SK-N-SH treated with all-trans-retinoic acid at 6 μM for 48 hours (cell line): ENCODE data around the gene MIPOL1.

Experiments
- ATAC-seq: fragments of 200-7000 bp; cut with Tn5 transposase; 3 replicates; pipeline ENCODE4 v1.9.1; 2020; ENCODE audit warnings: mild to moderate bottlenecking, moderate library complexity
- ARNTL ChIP-seq: fragments of 450-650 bp; formaldehyde crosslinking; IDR thresholded peaks from 2 replicates; pipeline ENCODE4 v1.5.0; 2020; ENCODE audit warnings: low read depth, mild to moderate bottlenecking, moderate library complexity, borderline replicate concordance
- BACH2 ChIP-seq: fragments of 250-450 bp; sonication (Bioruptor Pico); IDR thresholded peaks from 2 replicates; pipeline ENCODE4 v1.9.0; 2021; ENCODE audit warnings: mild to moderate bottlenecking, borderline replicate concordance
- CREB5 ChIP-seq: fragments of 250-450 bp; sonication (Bioruptor Pico); IDR thresholded peaks from 2 replicates; pipeline ENCODE4 v1.5.1; 2020; ENCODE audit warnings: low read depth, mild to moderate bottlenecking, moderate library complexity
- CSDC2 ChIP-seq: fragments of 250-450 bp; sonication (Bioruptor Pico); IDR thresholded peaks from 2 replicates; pipeline ENCODE4 v1.5.0; 2020; ENCODE audit warnings: mild to moderate bottlenecking, moderate library complexity
- ESRRG ChIP-seq: fragments of 250-450 bp; sonication (Bioruptor Pico); IDR thresholded peaks from 2 replicates; pipeline ENCODE4 v1.6.1; 2021; ENCODE audit warnings: mild to moderate bottlenecking
- GLIS3 ChIP-seq: fragments of 250-450 bp; sonication (Bioruptor Pico); IDR thresholded peaks from 2 replicates; pipeline ENCODE4 v1.5.0; 2020; ENCODE audit warnings: mild to moderate bottlenecking, moderate library complexity
- ISL1 ChIP-seq: fragments of 250-450 bp; sonication (Bioruptor Pico); IDR thresholded peaks from 2 replicates; pipeline ENCODE4 v2.1.2; 2022; ENCODE audit warnings: mild to moderate bottlenecking, moderate library complexity
- OSR1 ChIP-seq: fragments of 250-450 bp; sonication (Bioruptor Pico); IDR thresholded peaks from 2 replicates; pipeline ENCODE4 v1.8.0; 2022; ENCODE audit warnings: moderate library complexity, mild to moderate bottlenecking, inconsistent platforms
- PATZ1 ChIP-seq: fragments of 250-450 bp; sonication (Bioruptor Pico); IDR thresholded peaks from 2 replicates; pipeline ENCODE4 v1.8.0; 2020; ENCODE audit warnings: mild to moderate bottlenecking, moderate library complexity, borderline replicate concordance
- POU6F1 ChIP-seq: fragments of 250-450 bp; sonication (Bioruptor Pico); IDR thresholded peaks from 2 replicates; pipeline ENCODE4 v1.8.0; 2021; ENCODE audit warnings: low read depth, mild to moderate bottlenecking, moderate library complexity, borderline replicate concordance
- PPARA ChIP-seq: fragments of 250-450 bp; sonication (Bioruptor Pico); IDR thresholded peaks from 2 replicates; pipeline ENCODE4 v1.5.0; 2020; ENCODE audit warnings: mild to moderate bottlenecking, borderline replicate concordance
- RARB ChIP-seq: fragments of 250-450 bp; sonication (Bioruptor Pico); IDR thresholded peaks from 2 replicates; pipeline ENCODE4 v1.8.0; 2021; ENCODE audit warnings: mild to moderate bottlenecking, moderate library complexity
- SNAI2 ChIP-seq: fragments of 250-450 bp; sonication (Bioruptor Pico); IDR thresholded peaks from 2 replicates; pipeline ENCODE4 v1.5.0; 2020; ENCODE audit warnings: mild to moderate bottlenecking, moderate library complexity
- TCF4 ChIP-seq: fragments of 250-450 bp; sonication (Bioruptor Pico); IDR thresholded peaks from 2 replicates; pipeline ENCODE4 v1.8.0; 2021; ENCODE audit warnings: mild to moderate bottlenecking, moderate library complexity, borderline replicate concordance
- TOX ChIP-seq: fragments of 250-450 bp; sonication (Bioruptor Pico); IDR thresholded peaks from 2 replicates; pipeline ENCODE4 v1.8.0; 2021; ENCODE audit warnings: mild to moderate bottlenecking, moderate library complexity, borderline replicate concordance
- TSHZ2 ChIP-seq: fragments of 250-450 bp; sonication (Bioruptor Pico); IDR thresholded peaks from 2 replicates; pipeline ENCODE4 v1.5.0; 2020; ENCODE audit warnings: mild to moderate bottlenecking, moderate library complexity
- ZC3H10 ChIP-seq: fragments of 250-450 bp; sonication (Bioruptor Pico); IDR thresholded peaks from 2 replicates; pipeline ENCODE4 v1.5.1; 2021; ENCODE audit warnings: mild to moderate bottlenecking, moderate library complexity
- ZFP3 ChIP-seq: fragments of 250-450 bp; sonication (Bioruptor Pico); IDR thresholded peaks from 2 replicates; pipeline ENCODE4 v1.5.0; 2020; ENCODE audit warnings: mild to moderate bottlenecking, moderate library complexity
- ZFP30 ChIP-seq: fragments of 450-650 bp; formaldehyde crosslinking; IDR thresholded peaks from 2 replicates; pipeline ENCODE4 v1.5.0; 2022; ENCODE audit warnings: mild to moderate bottlenecking, moderate library complexity
- ZNF565 ChIP-seq: fragments of 450-650 bp; formaldehyde crosslinking; conservative IDR thresholded peaks from 2 replicates; pipeline ENCODE4 v1.5.0; 2020; ENCODE audit warnings: low read depth, mild to moderate bottlenecking, moderate library complexity
- ZNF70 ChIP-seq: fragments of 450-650 bp; formaldehyde crosslinking; IDR thresholded peaks from 2 replicates; pipeline ENCODE4 v1.5.0; 2020; ENCODE audit warnings: mild to moderate bottlenecking, moderate library complexity
- ZNF8 ChIP-seq: fragments of 450-650 bp; formaldehyde crosslinking; IDR thresholded peaks from 2 replicates; pipeline ENCODE4 v1.5.0; 2020; ENCODE audit warnings: mild to moderate bottlenecking, moderate library complexity

The MIPOL1 gene

GRCh38 chr14:37584211-37585100, 386.7 kb downstream of the MIPOL1 start:
- ATAC-seq = no peak
- TF ChIP-seq TOX (no peak), OSR1 (CRISPR knock-in tag) (no peak), TSHZ2 (no peak), RARB (CRISPR knock-in tag) (no peak), CSDC2 (CRISPR knock-in tag) (no peak), ZFP3 (CRISPR knock-in tag) (no peak), ZC3H10 (no peak), BACH2 (no peak), POU6F1 (CRISPR knock-in tag) (no peak), ZNF8 (CRISPR knock-in tag) (no peak), ZNF565 (CRISPR knock-in tag) (no peak), ESRRG (no peak), GLIS3 (CRISPR knock-in tag) (no peak), SNAI2 (CRISPR knock-in tag) (no peak), ZNF70 (CRISPR knock-in tag) (no peak), CREB5 (no peak), ZFP30 (no peak), PPARA (CRISPR knock-in tag) (no peak), ISL1 (CRISPR knock-in tag) (no peak), TCF4 (CRISPR knock-in tag) (no peak)

GRCh38 chr14:37585101-37585511, 387.4 kb downstream of the MIPOL1 start:
- no peak for TF ChIP-seq GLIS3 (CRISPR knock-in tag)
- TF ChIP-seq ZFP30 = no peak
- no peak for TF ChIP-seq ZNF8 (CRISPR knock-in tag)
- TF ChIP-seq ESRRG = no peak
- no peak for TF ChIP-seq RARB (CRISPR knock-in tag)
- TF ChIP-seq SNAI2 (CRISPR knock-in tag) = no peak
- no peak for TF ChIP-seq ARNTL
- TF ChIP-seq ZFP3 (CRISPR knock-in tag) = no peak
- TF ChIP-seq CREB5 = no peak
- TF ChIP-seq OSR1 (CRISPR knock-in tag) = no peak
- TF ChIP-seq, all 23 proteins: peak for 0

GRCh38 chr14:37585971-37586796, 388.4 kb downstream of the MIPOL1 start:
- ATAC-seq = no peak
- TF ChIP-seq ZNF70 (CRISPR knock-in tag) (no peak), PATZ1 (no peak), POU6F1 (CRISPR knock-in tag) (no peak), ZFP3 (CRISPR knock-in tag) (no peak), ZNF8 (CRISPR knock-in tag) (no peak), RARB (CRISPR knock-in tag) (no peak), OSR1 (CRISPR knock-in tag) (no peak), CREB5 (no peak), SNAI2 (CRISPR knock-in tag) (no peak), TCF4 (CRISPR knock-in tag) (no peak)

More at GRCh38 chr14:37585101-37585511, 387.4 kb downstream of the MIPOL1 start:
- ATAC-seq = no peak
